Sigmoid colon (tissue), 7 donors: ENCODE data around the gene PRKACB. TPM values are rescaled to one million over a fixed set of nuclear protein-coding genes. Genes with fewer than 3 reads are reported as not detected.

Experiments used
- DNase-seq: peaks from one replicate; pipeline ENCODE4 v3.0.0-alpha.2; 2019
- H3K27ac ChIP-seq, 4 donors: fragments of 200-600 bp; sonication (generic); one replicate each; pipeline ENCODE4 v1.5.1; 2016 to 2019; ENCODE audit warnings: mild to moderate bottlenecking in 1 of 4
- H3K27me3 ChIP-seq, 3 donors: fragments of 200-600 bp; sonication (generic); one replicate each; pipeline ENCODE4 v1.5.1; 2019; ENCODE audit warnings: mild to moderate bottlenecking in 1 of 3
- H3K36me3 ChIP-seq, 4 donors: fragments of 200-600 bp; sonication (generic); one replicate each; pipeline ENCODE4 v1.5.1; 2016 to 2019
- H3K4me1 ChIP-seq, 4 donors: fragments of 200-600 bp; sonication (generic); one replicate each; pipeline ENCODE4 v1.5.1; 2017 to 2019
- H3K4me3 ChIP-seq, 4 donors: fragments of 200-600 bp; sonication (generic); one replicate each; pipeline ENCODE4 v1.5.1; 2017 to 2019; ENCODE audit warnings: mild to moderate bottlenecking in 2 of 4, moderate library complexity in 1 of 4
- H3K9me3 ChIP-seq, 4 donors: fragments of 200-600 bp in 3 of 4; sonication (generic) in 3 of 4; one replicate each; pipeline versions ENCODE4 v1.5.1 to v1.6.1; 2013 to 2019
- EP300 ChIP-seq, 4 donors: sonication (generic); formaldehyde crosslinking; IDR thresholded peaks; one replicate each; pipeline ENCODE4 v1.6.1; 2017; ENCODE audit warnings: antibody characterized with exemption in 4 of 4
- POLR2A ChIP-seq, 2 donors: fragments of 450-650 bp; IDR thresholded peaks; one replicate each; pipeline ENCODE4 v1.6.1; 2016; ENCODE audit warnings: antibody characterized with exemption in 2 of 2, mild to moderate bottlenecking in 2 of 2, moderate library complexity in 2 of 2
- POLR2AphosphoS5 ChIP-seq, 4 donors: sonication (generic); formaldehyde crosslinking; IDR thresholded peaks; one replicate each; pipeline ENCODE4 v1.6.1; 2017; ENCODE audit warnings: antibody characterized with exemption in 4 of 4
- WGBS, 2 donors: extraction: QIAGEN DNeasy Blood & Tissue Kit; methylation state at CpG; one replicate each; pipeline ENCODE4 v1.1.7; 2013; 5-methylcytosine and 5-hydroxymethylcytosine counted together
- intact Hi-C: fragments of 100-400 bp; cut with DNase I; formaldehyde crosslinking; loops from one replicate; pipeline ENCODE4 v1.15.1; 2023
- polyA plus RNA-seq, 3 donors: library from polyadenylated mRNA; stranded (reverse); fragments of 200-250 nt; gene quantifications; one replicate each; pipeline ENCODE4 v1.2.3, GENCODE V29; 2013
- total RNA-seq, 4 donors: library from RNA; depleted of rRNA; stranded (reverse); fragments of >200 nt; gene quantifications; one replicate each; pipeline ENCODE4 v1.1.0, GENCODE V29; 2016
- TF ChIP-seq, protein P1 (sequence below), 4 experiments: fragments of 450-650 bp in 3 of 4; fragments of 200-600 bp in 1 of 4; IDR thresholded peaks; one replicate each; pipeline ENCODE4 v1.5.1; 2016 to 2019; ENCODE audit warnings: antibody characterized with exemption in 4 of 4, mild to moderate bottlenecking in 3 of 4, moderate library complexity in 2 of 4
- donor health status: healthy with polysubstance abuse.
- donor health status: Bipolar disorder and iron deficiency.
- donor health status: healthy.

The PRKACB gene
- total and polyA plus RNA-seq, 7 donors = 35.5 to 67.9 (median 55.6) TPM

DNA sequence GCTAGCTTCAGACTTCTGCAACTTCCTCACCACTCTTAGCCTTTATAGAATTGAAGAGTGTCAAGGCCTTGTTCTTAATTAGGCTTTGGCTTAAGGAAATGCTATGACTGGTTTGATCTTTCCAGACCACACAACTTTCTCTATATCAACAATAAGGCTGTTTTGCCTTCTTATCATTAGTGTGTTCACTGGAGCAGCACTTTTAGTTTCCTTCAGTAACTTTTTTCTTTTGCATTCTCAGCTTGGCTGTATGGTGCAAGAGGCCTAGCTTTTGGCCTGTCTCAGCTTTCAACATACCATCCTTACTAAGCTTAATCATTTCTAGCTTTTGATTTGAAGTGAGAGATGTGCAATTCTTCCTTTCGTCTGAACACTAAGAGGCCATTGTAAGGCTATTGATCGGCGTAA lies 8.6 kb downstream of the PRKACB start:
- H3K27me3 ChIP-seq = no peaks in the 10 kb centered on the region

DNA sequence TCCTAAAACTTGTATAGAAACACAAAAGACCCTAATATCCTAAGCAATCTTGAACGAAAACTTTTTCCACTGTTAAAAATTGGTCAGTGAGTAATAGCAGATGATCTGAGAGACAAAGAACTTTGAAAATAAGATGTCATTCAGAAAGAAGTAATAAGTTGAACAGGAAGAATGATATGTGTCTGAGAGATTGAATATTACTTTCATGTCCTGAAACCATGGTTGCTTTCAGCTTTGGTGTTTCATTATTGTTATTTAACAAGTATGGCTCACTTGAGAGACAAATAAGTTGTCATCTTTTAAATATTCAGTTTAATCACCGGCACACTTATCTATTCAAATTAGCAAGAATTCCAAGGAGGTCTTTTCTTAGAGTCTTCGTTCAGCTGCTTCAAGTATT lies 11.4 kb downstream of the PRKACB start:
- intact Hi-C loops = no loop called here
- WGBS, 2 donors = 81 to 92% methylated on average over 3 of the region's 3 CpGs
- Histone ChIP-seq H3K4me1 (peaks cover 0 to 8% (median 4%) of the 10 kb centered on the region in 4 donors), H3K27ac (no peak overlapping the region), H3K27me3 (no peaks in the 10 kb centered on the region), H3K36me3 (no peaks in the 10 kb centered on the region), H3K4me3 (no peak overlapping the region), H3K9me3 (no peaks in the 10 kb centered on the region)
- no peak for TF ChIP-seq POLR2A (IDR thresholded peaks at IDR 0.05)
- no peak for TF ChIP-seq POLR2AphosphoS5 (IDR thresholded peaks at IDR 0.05)
- DNase-seq = no peak

More for the DNA sequence above, 8.6 kb downstream of the PRKACB start:
- Histone ChIP-seq H3K4me3 (no peak overlapping the region), H3K4me1 (peaks cover 0 to 8% (median 4%) of the 10 kb centered on the region in 4 donors), H3K9me3 (no peaks in the 10 kb centered on the region), H3K36me3 (no peaks in the 10 kb centered on the region), H3K27ac (no peak overlapping the region)
- 83 to 93% methylated on average over 3 of the region's 3 CpGs for WGBS, 2 donors
- intact Hi-C loops = no loop called here
- DNase-seq = no peak
- TF ChIP-seq POLR2A (IDR thresholded peaks at IDR 0.05) (no peak), EP300 (IDR thresholded peaks at IDR 0.05) (no peak)
- TF ChIP-seq, protein P1, sequence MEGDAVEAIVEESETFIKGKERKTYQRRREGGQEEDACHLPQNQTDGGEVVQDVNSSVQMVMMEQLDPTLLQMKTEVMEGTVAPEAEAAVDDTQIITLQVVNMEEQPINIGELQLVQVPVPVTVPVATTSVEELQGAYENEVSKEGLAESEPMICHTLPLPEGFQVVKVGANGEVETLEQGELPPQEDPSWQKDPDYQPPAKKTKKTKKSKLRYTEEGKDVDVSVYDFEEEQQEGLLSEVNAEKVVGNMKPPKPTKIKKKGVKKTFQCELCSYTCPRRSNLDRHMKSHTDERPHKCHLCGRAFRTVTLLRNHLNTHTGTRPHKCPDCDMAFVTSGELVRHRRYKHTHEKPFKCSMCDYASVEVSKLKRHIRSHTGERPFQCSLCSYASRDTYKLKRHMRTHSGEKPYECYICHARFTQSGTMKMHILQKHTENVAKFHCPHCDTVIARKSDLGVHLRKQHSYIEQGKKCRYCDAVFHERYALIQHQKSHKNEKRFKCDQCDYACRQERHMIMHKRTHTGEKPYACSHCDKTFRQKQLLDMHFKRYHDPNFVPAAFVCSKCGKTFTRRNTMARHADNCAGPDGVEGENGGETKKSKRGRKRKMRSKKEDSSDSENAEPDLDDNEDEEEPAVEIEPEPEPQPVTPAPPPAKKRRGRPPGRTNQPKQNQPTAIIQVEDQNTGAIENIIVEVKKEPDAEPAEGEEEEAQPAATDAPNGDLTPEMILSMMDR (IDR thresholded peaks at IDR 0.05) = no peak

GRCh38 chr1:84156210-84156621 lies 12.1 kb downstream of the PRKACB start:
- Histone ChIP-seq H3K4me1 (peaks cover 0 to 8% (median 4%) of the 10 kb centered on the region in 4 donors), H3K36me3 (no peaks in the 10 kb centered on the region), H3K27me3 (no peaks in the 10 kb centered on the region), H3K9me3 (no peaks in the 10 kb centered on the region), H3K4me3 (no peak overlapping the region), H3K27ac (no peak overlapping the region)
- TF ChIP-seq, protein P1 (IDR thresholded peaks at IDR 0.05) = no peak
- no peak for TF ChIP-seq POLR2AphosphoS5 (IDR thresholded peaks at IDR 0.05)
- no peak for TF ChIP-seq POLR2A (IDR thresholded peaks at IDR 0.05)
- TF ChIP-seq EP300 (IDR thresholded peaks at IDR 0.05) = no peak
- 46 to 51% methylated on average over 2 of the region's 2 CpGs for WGBS, 2 donors
- intact Hi-C loops = no loop called here
- DNase-seq = no peak

DNA sequence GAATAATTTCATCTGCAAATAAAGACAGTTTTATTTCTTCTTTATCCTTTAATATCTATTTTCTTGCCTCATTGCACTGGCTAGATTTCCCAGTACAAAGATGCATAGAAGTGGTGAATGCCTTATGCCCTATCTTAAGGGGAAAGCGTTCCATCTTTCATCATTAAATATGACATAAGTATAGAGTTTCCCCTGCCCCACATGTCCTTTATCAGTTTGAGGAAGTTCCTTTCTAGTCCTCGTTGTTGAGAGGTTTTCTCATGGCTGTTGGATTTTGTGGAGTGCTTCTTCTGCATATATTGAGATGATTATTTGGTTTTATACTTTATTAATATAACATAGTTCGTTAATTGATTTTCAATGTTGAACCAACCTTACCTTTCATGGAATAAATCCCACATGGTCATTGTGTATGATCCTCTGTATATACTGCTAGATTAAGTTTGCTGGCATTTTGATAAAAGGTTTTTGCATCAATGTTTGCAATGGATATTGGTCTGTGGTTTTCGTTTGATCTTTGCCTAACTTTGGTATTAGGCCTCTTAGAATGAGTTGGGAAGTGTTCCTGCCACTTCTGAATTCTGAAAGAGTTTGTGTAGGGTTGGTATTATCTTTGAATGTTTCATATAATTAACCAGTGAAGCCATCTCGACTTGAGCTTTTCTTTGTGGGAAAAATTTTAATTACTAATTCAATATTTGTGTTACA lies 15.6 kb downstream of the PRKACB start:
- TF ChIP-seq POLR2AphosphoS5 (IDR thresholded peaks at IDR 0.05) = no peak
- TF ChIP-seq EP300 (IDR thresholded peaks at IDR 0.05) = no peak
- TF ChIP-seq, protein P1 (IDR thresholded peaks at IDR 0.05) = no peak
- no peak for TF ChIP-seq POLR2A (IDR thresholded peaks at IDR 0.05)
- 78 to 83% methylated on average over 5 of the region's 5 CpGs for WGBS, 2 donors
- peaks cover 0 to 14% (median 4%) of the 10 kb centered on the region in 4 donors for H3K4me1 ChIP-seq
- no peak overlapping the region for H3K27ac ChIP-seq
- DNase-seq = no peak
- no peak overlapping the region for H3K4me3 ChIP-seq
- intact Hi-C loops = no loop called here
- no peaks in the 10 kb centered on the region for H3K9me3 ChIP-seq
- H3K27me3 ChIP-seq = no peaks in the 10 kb centered on the region
- H3K36me3 ChIP-seq = no peaks in the 10 kb centered on the region

- TF ChIP-seq POLR2A (IDR thresholded peaks at IDR 0.05) (no peak), POLR2AphosphoS5 (IDR thresholded peaks at IDR 0.05) (no peak), EP300 (IDR thresholded peaks at IDR 0.05) (no peak)
- TF ChIP-seq, protein P1 (IDR thresholded peaks at IDR 0.05) = no peak
- Histone ChIP-seq H3K9me3 (no peaks in the 10 kb centered on the region), H3K4me1 (peaks cover 0 to 13% (median 0%) of the 10 kb centered on the region in 4 donors), H3K4me3 (no peak overlapping the region), H3K27me3 (no peaks in the 10 kb centered on the region), H3K27ac (no peak overlapping the region), H3K36me3 (no peaks in the 10 kb centered on the region)
- DNase-seq = no peak
- intact Hi-C loops = no loop called here
- WGBS, 2 donors = 97 to 99% methylated on average over 2 of the region's 2 CpGs
Measured at GRCh38 chr1:84162295-84162694, 18.2 kb downstream of the PRKACB start.
